GM19025 (cell line): ENCODE results near the gene SLCO2A1.

Experiments used
- ATAC-seq: cut with Tn5 transposase; IDR thresholded peaks from one replicate; pipeline ENCODE4 v1.9.1; 2021; ENCODE audit warnings: mild to moderate bottlenecking, low read depth, moderate library complexity; ENCODE audit not compliant: unreplicated experiment

SLCO2A1 gene

GRCh38 chr3:133888726-133889340 lies 140.9 kb downstream of the SLCO2A1 start:
- ATAC-seq: no peak

- no peak for ATAC-seq
These were observed 141.7 kb downstream of the SLCO2A1 start for GRCh38 chr3:133887803-133888703.

GRCh38 chr3:133887074-133887802 lies 142.5 kb downstream of the SLCO2A1 start:
- no peak for ATAC-seq

GRCh38 chr3:133886031-133886722 lies 143.5 kb downstream of the SLCO2A1 start:
- no peak for ATAC-seq

- no peak for ATAC-seq
These were observed 144.6 kb downstream of the SLCO2A1 start for GRCh38 chr3:133884887-133885711.

GRCh38 chr3:133884054-133884886 lies 145.5 kb downstream of the SLCO2A1 start:
- no peak for ATAC-seq

- no peak for ATAC-seq
These were observed 146.1 kb downstream of the SLCO2A1 start for GRCh38 chr3:133883641-133884040.

GRCh38 chr3:133882986-133883586 lies 146.6 kb downstream of the SLCO2A1 start:
- no peak for ATAC-seq

GRCh38 chr3:133881939-133882825 lies 147.5 kb downstream of the SLCO2A1 start:
- ATAC-seq: no peak

- no peak for ATAC-seq
These were observed 148.2 kb downstream of the SLCO2A1 start for GRCh38 chr3:133881492-133881891.

GRCh38 chr3:133880886-133881455 lies 148.8 kb downstream of the SLCO2A1 start:
- ATAC-seq: no peak

GRCh38 chr3:133880287-133880686 lies 149.4 kb downstream of the SLCO2A1 start:
- no peak for ATAC-seq

- ATAC-seq: no peak
These were observed 151.2 kb downstream of the SLCO2A1 start for GRCh38 chr3:133878518-133878917.
